ENCODE measurements around the gene GABPB1. TPM values are rescaled to one million over a fixed set of nuclear protein-coding genes. Genes with fewer than 3 reads are reported as not detected.

The GABPB1 gene
- total RNA-seq, 1 experiment from 2014 or later = 45.0 TPM

GRCh38 chr15:50295966-50296365 is 59.0 kb downstream of the GABPB1 start:
- Histone ChIP-seq H3K27ac (ENCODE audit: insufficient read length, low read depth, low read length) (no peak overlapping the region), H3K4ac (ENCODE audit: low read depth, low read length) (no peak overlapping the region), H3K4me1 (ENCODE audit: insufficient read depth, low read length) (no peaks in the 10 kb centered on the region), H3K56ac (ENCODE audit: insufficient read length, low read depth, low read length) (no peak overlapping the region), H3K9ac (ENCODE audit: extremely low read depth, insufficient read length, low read length) (no peak overlapping the region), H3K9me3 (ENCODE audit: control insufficient read depth, low read depth, low read length) (no peaks in the 10 kb centered on the region), H4K5ac (ENCODE audit: insufficient read length, low read depth, low read length) (no peak overlapping the region), H2BK12ac (ENCODE audit: insufficient read length, low read depth, low read length) (no peak overlapping the region), H2AFZ (ENCODE audit: low read length) (no peak overlapping the region), H4K91ac (ENCODE audit: insufficient read length, low read depth, low read length) (no peak overlapping the region), H4K8ac (replicated peaks; ENCODE audit: insufficient read length, low read depth, low read length) (no peak overlapping the region), H3T11ph (ENCODE audit: low read length) (no peak overlapping the region), H3K27me3 (ENCODE audit: insufficient read depth, low read length) (no peaks in the 10 kb centered on the region), H3K79me2 (ENCODE audit: insufficient read depth, low read length) (no peaks in the 10 kb centered on the region), H3K79me1 (ENCODE audit: insufficient read depth, low read depth, low read length, poor library complexity, severe bottlenecking) (no peaks in the 10 kb centered on the region), H2BK20ac (ENCODE audit: low read depth, low read length, poor library complexity, severe bottlenecking) (no peak overlapping the region), H2BK120ac (ENCODE audit: low read depth, low read length, poor library complexity, severe bottlenecking) (no peak overlapping the region), H3K18ac (ENCODE audit: insufficient read length, low read depth, low read length) (no peak overlapping the region), H2BK15ac (ENCODE audit: low read depth, low read length) (no peak overlapping the region), H4K20me1 (ENCODE audit: control insufficient read depth, insufficient read depth, insufficient read length) (no peaks in the 10 kb centered on the region), H3K23me2 (ENCODE audit: insufficient read length, low read depth, low read length, poor library complexity, severe bottlenecking) (no peaks in the 10 kb centered on the region), H3K23ac (ENCODE audit: insufficient read length, low read depth, low read length) (no peak overlapping the region), H3K4me2 (ENCODE audit: insufficient read depth, insufficient read length, low read length) (no peak overlapping the region), H2BK5ac (ENCODE audit: insufficient read length, low read length) (no peak overlapping the region), H2AK5ac (ENCODE audit: insufficient read length, low read length) (no peak overlapping the region), H3K14ac (ENCODE audit: insufficient read depth, low read length) (no peak overlapping the region)
- no peak for TF ChIP-seq CTCF (conservative IDR thresholded peaks at IDR 0.05)
- H3K4me3 Mint-ChIP-seq = no peak overlapping the region
- no CpG with 5 or more reads among the region's 1 CpG for WGBS (ENCODE audit: extremely low coverage, insufficient read length, low lambda C conversion rate)
- H3K36me3 Mint-ChIP-seq (ENCODE audit: insufficient read depth in 1 of 3, low read depth in 3 of 3) = peaks cover 5 to 27% (median 23%) of the 10 kb centered on the region in 3 experiments; a peak in 6 of 7 replicates
- H3K27ac Mint-ChIP-seq = no peak overlapping the region
- H3K27me3 Mint-ChIP-seq (ENCODE audit: low read depth) = no peaks in the 10 kb centered on the region
- H3K9me3 Mint-ChIP-seq = no peaks in the 10 kb centered on the region
- H3K4me1 Mint-ChIP-seq = no peaks in the 10 kb centered on the region
- DNase-seq = no peak
